ENCODE results near the gene ADAMTSL3.
A peak's percentile ranks its signal among the peaks of the same experiment; 100 is the strongest.
"Not testable (repeated sequence)": the region's sequence is repeated elsewhere in the genome, so short reads cannot be mapped to it uniquely, and the experiment has no call there.

Gene ADAMTSL3

GRCh38 chr15:84037301-84037700, 383.4 kb downstream of the ADAMTSL3 start:
- no peak for DNase-seq (ENCODE audit: low read depth)

- DNase-seq (ENCODE audit: low read depth) = not testable (repeated sequence)
These were observed 388.6 kb downstream of the ADAMTSL3 start for GRCh38 chr15:84042434-84043056.

- DNase-seq (ENCODE audit: low read depth) = no peak
These were observed 392.2 kb downstream of the ADAMTSL3 start for GRCh38 chr15:84046064-84046637.

GRCh38 chr15:84049480-84049879, 395.6 kb downstream of the ADAMTSL3 start:
- not testable (repeated sequence) for DNase-seq (ENCODE audit: low read depth)

GRCh38 chr15:84050076-84050475, 396.2 kb downstream of the ADAMTSL3 start:
- no peak for DNase-seq (ENCODE audit: low read depth)

DNA sequence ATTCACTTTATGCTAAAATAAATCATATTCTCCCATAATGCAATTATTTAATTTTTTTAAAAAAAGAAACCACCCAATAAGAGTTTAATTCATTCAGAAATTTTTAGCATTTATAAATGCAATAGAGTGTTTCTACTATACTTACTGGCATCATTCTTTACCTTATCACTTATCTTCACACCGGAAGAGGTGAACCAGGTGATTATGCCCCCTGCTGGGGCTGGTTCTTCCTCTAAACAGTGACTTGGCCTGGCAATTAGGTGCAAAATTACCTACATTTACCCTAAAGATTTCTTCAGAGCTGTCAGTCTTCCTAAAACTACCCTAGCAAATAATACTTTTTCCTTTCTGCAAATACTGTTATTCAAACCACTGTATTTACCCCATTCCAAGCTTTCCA, 397.2 kb downstream of the ADAMTSL3 start:
- DNase-seq (ENCODE audit: low read depth) = not testable (repeated sequence)

DNA sequence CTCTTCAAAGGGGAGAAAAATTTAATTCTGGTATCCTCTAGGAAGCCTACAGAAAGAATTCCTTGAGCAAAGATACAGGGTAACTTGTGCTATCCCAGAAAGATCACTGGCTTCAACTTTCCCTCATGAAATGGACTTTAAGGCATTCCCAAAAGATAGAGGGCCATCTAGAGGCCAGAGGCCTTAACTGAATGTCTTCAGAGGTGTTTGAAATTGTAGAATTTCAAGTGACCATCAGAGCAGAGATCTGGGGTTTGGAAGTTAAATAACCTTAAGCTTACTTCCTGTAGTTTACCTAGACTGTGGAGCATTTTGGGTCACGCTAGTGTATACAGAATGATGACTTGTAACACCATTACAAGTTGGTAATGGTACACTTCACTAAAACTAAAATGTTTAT, 400.6 kb downstream of the ADAMTSL3 start:
- not testable (repeated sequence) for DNase-seq (ENCODE audit: low read depth)

DNA sequence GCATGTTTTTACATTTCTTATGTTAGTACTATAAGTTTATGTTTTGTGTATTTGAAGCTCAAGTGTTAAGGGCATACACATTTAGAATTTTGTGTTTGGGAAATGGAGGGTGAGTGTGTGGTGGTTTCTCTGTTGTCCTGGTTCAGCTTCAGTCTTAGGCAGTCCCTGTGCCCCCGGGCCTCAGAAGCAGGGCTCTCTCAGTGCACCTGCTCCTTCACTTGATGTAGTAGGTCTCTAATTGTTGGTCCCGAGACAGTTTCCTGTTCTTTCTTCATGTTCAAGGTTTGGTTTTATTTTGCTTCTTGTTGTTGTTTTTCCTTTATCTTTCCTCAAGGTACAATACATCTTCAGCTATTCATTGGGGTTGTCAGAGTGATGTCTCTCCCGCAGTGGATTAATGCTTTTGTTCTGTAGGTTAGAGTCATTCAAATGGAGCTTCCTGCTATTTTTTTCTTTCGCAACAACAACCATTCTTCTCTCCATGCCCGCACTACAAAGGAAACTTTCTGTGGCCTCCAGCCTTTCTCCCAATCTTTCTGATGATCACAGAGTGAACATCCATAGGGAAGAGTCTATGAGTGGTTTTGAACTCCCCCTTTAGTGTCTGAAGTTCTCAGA, 403.9 kb downstream of the ADAMTSL3 start:
- no peak for DNase-seq (ENCODE audit: low read depth)

DNA sequence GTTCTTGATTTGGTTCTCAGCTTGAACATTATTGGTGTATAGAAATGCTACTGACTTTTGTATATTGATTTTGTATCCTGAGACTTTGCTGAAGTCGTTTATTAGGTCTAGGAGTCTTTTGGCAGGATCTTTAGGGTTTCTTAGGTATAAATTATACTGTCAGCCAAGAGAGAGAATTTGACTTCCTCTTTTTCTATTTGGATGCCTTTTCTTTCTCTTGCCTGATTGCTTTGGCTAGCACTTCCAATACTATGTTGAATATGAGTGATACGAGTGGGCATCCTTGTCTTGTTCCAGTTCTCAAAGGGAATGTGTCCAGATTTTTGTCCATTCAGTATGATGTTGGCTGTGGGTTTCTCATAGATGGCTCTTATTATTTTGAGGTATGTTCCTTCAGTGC, 409.8 kb downstream of the ADAMTSL3 start:
- not testable (repeated sequence) for DNase-seq (ENCODE audit: low read depth)

GRCh38 chr15:84068674-84069073, 414.8 kb downstream of the ADAMTSL3 start:
- not testable (repeated sequence) for DNase-seq (ENCODE audit: low read depth)

- DNase-seq (ENCODE audit: low read depth) = not testable (repeated sequence)
These were observed 424.1 kb downstream of the ADAMTSL3 start for GRCh38 chr15:84078038-84078437.

DNA sequence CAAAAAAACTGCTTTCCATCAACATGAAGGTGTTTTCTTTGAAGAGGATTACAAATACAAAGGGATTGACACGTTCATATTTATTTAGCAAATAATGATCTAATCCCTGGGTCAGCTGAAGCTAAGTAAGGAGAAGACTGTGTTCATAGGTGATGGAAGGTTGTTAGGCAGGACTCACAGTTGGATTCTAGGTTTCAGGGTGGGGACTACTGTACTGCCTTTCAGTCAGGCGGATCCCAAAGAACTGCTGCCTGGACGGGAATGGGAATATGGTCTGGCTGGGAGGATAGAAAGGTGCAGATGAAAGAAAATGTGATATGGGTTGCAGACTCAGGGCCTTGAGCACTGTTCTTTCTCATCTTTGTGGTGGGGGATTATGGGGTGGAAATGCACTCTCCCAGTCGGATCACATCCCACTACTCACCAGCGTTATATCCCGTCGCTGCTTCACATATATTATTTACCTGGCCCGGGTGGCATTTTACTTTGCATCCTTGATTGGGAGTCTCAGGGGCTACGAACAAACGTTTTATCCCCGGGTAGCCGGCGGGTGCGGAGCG, 425.5 kb downstream of the ADAMTSL3 start:
- not testable (repeated sequence) for DNase-seq (ENCODE audit: low read depth)

GRCh38 chr15:84079885-84080777, 426.2 kb downstream of the ADAMTSL3 start:
- DNase-seq (ENCODE audit: low read depth) = peak; percentile 35

- DNase-seq (ENCODE audit: low read depth) = peak; percentile 78
These were observed 426.8 kb downstream of the ADAMTSL3 start for GRCh38 chr15:84080778-84081084.

GRCh38 chr15:84081391-84082168, 427.7 kb downstream of the ADAMTSL3 start:
- DNase-seq (ENCODE audit: low read depth) = peak; percentile 65

DNA sequence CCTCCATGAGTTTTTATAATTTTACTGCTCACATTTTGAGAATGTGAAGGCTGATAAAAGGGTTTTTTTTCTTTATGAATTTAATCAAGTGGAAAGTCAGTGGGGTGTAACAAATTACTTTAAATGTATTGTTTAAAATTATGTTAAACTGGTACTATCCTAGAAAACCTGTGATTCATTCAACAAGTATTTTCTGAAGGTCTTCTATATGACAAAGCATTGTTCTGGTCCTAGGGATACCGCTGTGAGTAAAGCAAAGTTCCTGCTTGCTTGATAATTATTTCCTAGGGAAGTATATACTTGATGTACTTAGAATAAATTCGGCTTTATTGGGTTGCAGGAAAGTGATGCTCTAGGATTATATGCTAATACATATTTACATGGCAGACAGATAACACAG, 428.8 kb downstream of the ADAMTSL3 start:
- DNase-seq (ENCODE audit: low read depth) = peak; percentile 48

GRCh38 chr15:84086071-84086470, 432.1 kb downstream of the ADAMTSL3 start:
- not testable (repeated sequence) for DNase-seq (ENCODE audit: low read depth)

All from iris pigment epithelial cell (primary cell).